Type B pancreatic cell (in vitro differentiated cells): Measurements from ENCODE around the gene MICAL2. TPM values are rescaled to one million over a fixed set of nuclear protein-coding genes. Genes with fewer than 3 reads are reported as not detected.
A peak's percentile ranks its signal among the peaks of the same experiment; 100 is the strongest.

Experiments used
- DNase-seq: peaks from one replicate; pipeline ENCODE4 v3.0.0; 2021; ENCODE audit warnings: mixed read lengths; ENCODE audit not compliant: unreplicated experiment; ENCODE audit errors: extremely low spot score
- H3K27ac Mint-ChIP-seq: 2 replicates; pipeline ENCODE4 v1.8.0; 2021; ENCODE audit warnings: mild to moderate bottlenecking, mixed read lengths
- H3K27me3 Mint-ChIP-seq: 2 replicates; pipeline ENCODE4 v1.8.0; 2021; ENCODE audit warnings: mixed read lengths
- H3K36me3 Mint-ChIP-seq: 2 replicates; pipeline ENCODE4 v1.8.0; 2021; ENCODE audit warnings: mixed read lengths
- H3K4me1 Mint-ChIP-seq: one replicate; pipeline ENCODE4 v1.8.0; 2021; ENCODE audit warnings: mixed read lengths; ENCODE audit not compliant: unreplicated experiment
- H3K4me3 Mint-ChIP-seq: 2 replicates; pipeline ENCODE4 v1.8.0; 2021; ENCODE audit warnings: mild to moderate bottlenecking, mixed read lengths
- H3K9me3 Mint-ChIP-seq: 2 replicates; pipeline ENCODE4 v1.8.0; 2021; ENCODE audit warnings: mixed read lengths
- total RNA-seq: library from RNA; stranded (reverse); gene quantifications from 2 replicates; pipeline ENCODE4 v1.2.1, GENCODE V29; 2021; ENCODE audit warnings: low replicate concordance
- TF ChIP-seq, protein P1 (sequence below): fragments of 200-600 bp; sonication (generic); conservative IDR thresholded peaks from 2 replicates; pipeline ENCODE4 v1.5.0; 2021; ENCODE audit warnings: antibody characterized with exemption, mild to moderate bottlenecking

The MICAL2 gene
- total RNA-seq, 1 donor from 2014 or later = 38.0 TPM

DNA sequence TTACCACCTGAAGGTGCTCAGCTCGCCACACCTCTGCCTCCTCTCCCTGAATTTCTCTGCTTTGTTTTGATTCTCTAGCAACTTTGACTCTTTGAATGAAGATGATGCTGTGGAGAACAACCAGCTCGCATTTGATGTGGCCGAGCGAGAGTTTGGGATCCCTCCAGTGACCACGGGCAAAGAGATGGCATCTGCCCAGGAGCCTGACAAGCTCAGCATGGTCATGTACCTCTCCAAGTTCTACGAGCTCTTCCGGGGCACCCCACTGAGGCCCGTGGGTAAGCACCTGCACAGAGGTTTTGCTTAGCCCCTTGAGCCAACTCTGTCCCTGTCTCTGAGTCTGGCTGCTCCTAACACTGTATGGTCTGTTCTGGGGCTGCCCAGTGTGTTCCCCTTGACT is 115.7 kb downstream of the MICAL2 start:
- Mint-ChIP-seq H3K27ac (no peak overlapping the region), H3K4me1 (peaks cover 15% of the 10 kb centered on the region), H3K9me3 (no peaks in the 10 kb centered on the region), H3K36me3 (peaks cover 6% of the 10 kb centered on the region), H3K27me3 (no peaks in the 10 kb centered on the region), H3K4me3 (no peak overlapping the region)
- TF ChIP-seq, protein P1, sequence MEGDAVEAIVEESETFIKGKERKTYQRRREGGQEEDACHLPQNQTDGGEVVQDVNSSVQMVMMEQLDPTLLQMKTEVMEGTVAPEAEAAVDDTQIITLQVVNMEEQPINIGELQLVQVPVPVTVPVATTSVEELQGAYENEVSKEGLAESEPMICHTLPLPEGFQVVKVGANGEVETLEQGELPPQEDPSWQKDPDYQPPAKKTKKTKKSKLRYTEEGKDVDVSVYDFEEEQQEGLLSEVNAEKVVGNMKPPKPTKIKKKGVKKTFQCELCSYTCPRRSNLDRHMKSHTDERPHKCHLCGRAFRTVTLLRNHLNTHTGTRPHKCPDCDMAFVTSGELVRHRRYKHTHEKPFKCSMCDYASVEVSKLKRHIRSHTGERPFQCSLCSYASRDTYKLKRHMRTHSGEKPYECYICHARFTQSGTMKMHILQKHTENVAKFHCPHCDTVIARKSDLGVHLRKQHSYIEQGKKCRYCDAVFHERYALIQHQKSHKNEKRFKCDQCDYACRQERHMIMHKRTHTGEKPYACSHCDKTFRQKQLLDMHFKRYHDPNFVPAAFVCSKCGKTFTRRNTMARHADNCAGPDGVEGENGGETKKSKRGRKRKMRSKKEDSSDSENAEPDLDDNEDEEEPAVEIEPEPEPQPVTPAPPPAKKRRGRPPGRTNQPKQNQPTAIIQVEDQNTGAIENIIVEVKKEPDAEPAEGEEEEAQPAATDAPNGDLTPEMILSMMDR = no peak
- no peak for DNase-seq

DNA sequence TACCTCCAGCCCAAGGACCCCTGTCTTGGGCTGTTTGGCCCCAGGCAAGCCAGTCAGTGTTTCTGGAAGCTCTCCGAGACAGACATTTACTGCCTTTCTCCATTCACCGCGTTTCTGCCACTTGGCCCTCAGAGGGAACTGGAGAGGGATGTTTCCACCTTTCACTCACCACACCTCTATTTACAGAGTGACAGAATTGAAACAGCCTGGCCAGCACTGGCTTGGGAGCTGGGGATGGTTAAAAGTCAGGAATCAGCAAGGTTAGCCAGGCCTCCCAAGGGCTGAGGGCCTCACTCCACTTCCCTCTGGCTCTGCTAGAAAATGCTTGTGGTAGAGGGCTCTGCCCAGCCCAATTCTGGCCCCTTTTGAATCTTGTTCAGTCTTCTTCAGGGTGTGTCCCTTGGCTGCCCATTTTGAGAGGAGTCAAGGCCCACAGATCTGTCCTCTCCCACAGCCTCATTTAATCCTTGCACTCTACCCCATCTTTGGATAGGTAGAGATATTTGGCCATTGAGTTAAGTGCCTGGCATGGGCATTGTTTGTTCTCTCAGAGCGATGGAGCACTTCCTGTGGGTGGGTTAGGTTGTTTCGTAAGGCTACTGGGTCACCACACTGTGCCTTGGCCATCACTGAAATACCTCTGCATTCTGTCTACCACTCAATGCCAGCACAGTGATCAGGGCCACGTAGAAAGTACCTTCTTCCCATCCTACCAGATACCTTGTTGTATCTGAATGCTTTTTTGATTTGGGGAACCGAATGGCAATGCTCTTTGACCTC is 119.2 kb downstream of the MICAL2 start:
- TF ChIP-seq, protein P1 = no peak
- H3K27ac Mint-ChIP-seq = peak overlapping the region; percentile 46
- peaks cover 6% of the 10 kb centered on the region for H3K36me3 Mint-ChIP-seq
- no peaks in the 10 kb centered on the region for H3K27me3 Mint-ChIP-seq
- peaks cover 6% of the 10 kb centered on the region for H3K4me1 Mint-ChIP-seq
- no peak overlapping the region for H3K4me3 Mint-ChIP-seq
- H3K9me3 Mint-ChIP-seq = no peaks in the 10 kb centered on the region
- DNase-seq = no peak

DNA sequence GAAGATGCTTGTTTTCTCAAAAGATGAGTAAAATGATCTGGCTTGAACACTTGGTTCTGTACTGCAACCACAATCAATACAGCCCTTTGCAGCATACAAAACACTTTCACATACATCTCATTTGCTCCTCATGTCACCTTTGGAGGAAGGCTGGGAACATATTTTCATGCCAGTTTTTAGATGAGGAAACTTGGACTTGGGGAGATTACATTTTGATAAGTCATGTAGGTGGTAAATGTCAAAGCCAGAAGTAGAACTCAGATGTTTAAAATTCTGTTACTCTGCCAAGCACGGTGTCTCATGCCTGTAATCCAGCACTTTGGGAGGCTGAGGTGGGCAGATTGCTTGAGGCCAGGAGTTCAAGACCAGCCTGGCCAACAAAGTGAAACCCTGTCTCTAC is 121.8 kb downstream of the MICAL2 start:
- TF ChIP-seq, protein P1 = no peak
- Mint-ChIP-seq H3K36me3 (peaks cover 6% of the 10 kb centered on the region), H3K4me3 (no peak overlapping the region), H3K27me3 (no peaks in the 10 kb centered on the region), H3K9me3 (no peaks in the 10 kb centered on the region), H3K4me1 (peaks cover 12% of the 10 kb centered on the region), H3K27ac (no peak overlapping the region)
- no peak for DNase-seq

DNA sequence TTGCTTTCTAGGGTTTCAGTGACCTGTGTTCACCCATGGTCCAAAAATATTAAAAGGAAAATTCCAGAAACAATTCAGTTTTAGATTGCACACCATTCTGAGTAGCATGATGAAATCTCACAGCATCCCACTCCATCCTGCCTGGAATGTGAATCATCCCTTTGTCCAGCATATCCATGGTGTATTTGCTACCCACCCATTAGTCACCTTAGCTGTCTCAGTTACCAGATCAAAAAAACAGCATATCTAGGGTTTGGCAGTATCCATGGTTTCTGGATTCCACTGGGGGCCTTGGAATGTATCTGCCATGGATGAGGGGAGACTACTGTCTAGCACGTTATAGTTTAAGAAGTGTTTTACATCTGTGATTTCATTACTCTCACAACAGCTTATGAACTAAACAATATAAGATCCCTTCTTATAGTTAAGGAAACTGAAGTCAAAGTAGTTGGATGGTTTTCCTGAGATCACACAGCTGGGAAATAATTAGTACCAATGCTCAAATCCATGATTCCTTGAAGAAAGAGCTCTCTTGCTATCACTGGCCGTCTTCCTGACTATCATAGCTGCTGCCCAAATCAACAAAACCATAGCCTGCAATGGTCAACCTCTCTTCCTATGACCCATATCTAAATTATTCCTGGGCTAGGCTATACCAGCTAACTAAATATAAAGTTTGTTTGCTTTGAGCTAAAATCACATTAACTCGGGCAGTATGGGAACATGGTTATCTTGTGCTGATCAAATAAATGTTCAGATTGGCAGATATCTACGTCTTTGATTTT is 122.6 kb downstream of the MICAL2 start:
- Mint-ChIP-seq H3K27ac (peak overlapping the region; percentile 47), H3K36me3 (peaks cover 6% of the 10 kb centered on the region), H3K27me3 (no peaks in the 10 kb centered on the region), H3K4me1 (peaks cover 12% of the 10 kb centered on the region), H3K9me3 (no peaks in the 10 kb centered on the region), H3K4me3 (no peak overlapping the region)
- DNase-seq = no peak
- TF ChIP-seq, protein P1 = no peak

DNA sequence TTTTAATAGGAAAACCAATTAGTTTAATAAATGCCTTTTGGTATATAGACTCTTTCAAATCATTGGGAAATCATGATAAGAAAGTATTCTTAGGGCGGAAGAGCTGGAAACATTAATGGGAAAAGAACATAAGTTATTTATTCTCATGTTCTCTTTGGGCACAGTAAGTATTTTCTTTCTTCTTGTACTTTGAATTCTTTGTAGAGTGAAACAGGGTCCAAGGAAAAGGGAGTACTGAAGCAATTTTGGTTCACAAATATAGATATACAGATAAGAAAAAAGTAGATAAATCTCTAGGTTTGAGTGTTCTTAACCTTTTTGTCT is 123.2 kb downstream of the MICAL2 start:
- Mint-ChIP-seq H3K36me3 (peaks cover 6% of the 10 kb centered on the region), H3K4me3 (no peak overlapping the region), H3K27ac (peak overlapping the region; percentile 47), H3K4me1 (peaks cover 12% of the 10 kb centered on the region), H3K27me3 (no peaks in the 10 kb centered on the region), H3K9me3 (no peaks in the 10 kb centered on the region)
- no peak for DNase-seq
- TF ChIP-seq, protein P1 = no peak
